OCI-LY1 (cell line): ENCODE results near the gene POLRMT.

Experiments used
- H2AFZ ChIP-seq: fragments of 200-600 bp; sonication (generic), shearing (Covaris generic); 2 replicates; pipeline ENCODE4 v1.6.0; 2014; ENCODE audit warnings: antibody characterized with exemption, mild to moderate bottlenecking, low read length
- H3F3A ChIP-seq: fragments of 200-600 bp; sonication (generic), shearing (Covaris generic); 2 replicates; pipeline ENCODE4 v1.6.0; 2014; ENCODE audit warnings: mild to moderate bottlenecking, antibody characterized with exemption, low read length, moderate library complexity; ENCODE audit not compliant: insufficient read depth
- H3K27ac ChIP-seq: fragments of 200-600 bp; sonication (generic); 2 replicates; pipeline ENCODE4 v1.5.1; 2014; ENCODE audit warnings: low read length, mixed run types, mild to moderate bottlenecking, low read depth; ENCODE audit not compliant: poor library complexity, severe bottlenecking
- H3K27me3 ChIP-seq: fragments of 200-600 bp; sonication (generic); 2 replicates; pipeline ENCODE4 v1.6.0; 2014; ENCODE audit warnings: antibody characterized with exemption, mild to moderate bottlenecking, low read length, moderate library complexity; ENCODE audit not compliant: insufficient read depth
- H3K36me3 ChIP-seq: fragments of 200-600 bp; sonication (generic); 2 replicates; pipeline ENCODE4 v1.6.1; 2014; ENCODE audit warnings: mild to moderate bottlenecking, antibody characterized with exemption, low read length, moderate library complexity, mixed read lengths; ENCODE audit not compliant: insufficient read depth
- H3K4me1 ChIP-seq: fragments of 200-600 bp; sonication (generic); 2 replicates; pipeline ENCODE4 v1.5.1; 2014; ENCODE audit warnings: mild to moderate bottlenecking, low read length, moderate library complexity; ENCODE audit not compliant: insufficient read depth, severe bottlenecking
- H3K4me2 ChIP-seq: fragments of 200-600 bp; sonication (generic), shearing (Covaris generic); 2 replicates; pipeline ENCODE4 v1.6.1; 2014; ENCODE audit warnings: low read length
- H3K4me3 ChIP-seq: fragments of 200-600 bp; sonication (generic); 2 replicates; pipeline ENCODE4 v1.5.1; 2014; ENCODE audit warnings: low read length, low read depth, mild to moderate bottlenecking, mixed read lengths; ENCODE audit not compliant: poor library complexity, severe bottlenecking
- H3K79me2 ChIP-seq: fragments of 200-600 bp; shearing (Covaris generic); 2 replicates; pipeline ENCODE4 v1.6.1; 2016; ENCODE audit warnings: mixed run types, low read length, mixed read lengths; ENCODE audit not compliant: insufficient read depth
- H3K9ac ChIP-seq: fragments of 200-600 bp; sonication (generic), shearing (Covaris generic); 2 replicates; pipeline ENCODE4 v1.6.1; 2014; ENCODE audit warnings: mild to moderate bottlenecking, low read length, mixed read lengths
- H3K9me2 ChIP-seq: fragments of 200-600 bp; sonication (generic), shearing (Covaris generic); 2 replicates; pipeline ENCODE4 v1.6.1; 2014; ENCODE audit warnings: low read depth, mild to moderate bottlenecking, low read length, mixed read lengths
- H3K9me3 ChIP-seq: fragments of 200-600 bp; shearing (Covaris generic); 2 replicates; pipeline ENCODE4 v1.6.1; 2014; ENCODE audit warnings: low read length, mixed read lengths
- H4K20me1 ChIP-seq: fragments of 200-600 bp; sonication (generic), shearing (Covaris generic); 2 replicates; pipeline ENCODE4 v1.6.0; 2016; ENCODE audit warnings: mild to moderate bottlenecking, low read length; ENCODE audit not compliant: insufficient read depth
- EZH2 ChIP-seq: fragments of 200-600 bp; sonication (generic), shearing (Covaris generic); IDR thresholded peaks from 2 replicates; pipeline ENCODE4 v1.8.0; 2017; ENCODE audit warnings: borderline replicate concordance, mixed run types, mild to moderate bottlenecking, antibody characterized with exemption, low read length, moderate library complexity, mixed read lengths
- TF ChIP-seq, protein P1 (sequence below): fragments of 200-600 bp; sonication (generic), shearing (Covaris generic); IDR thresholded peaks from 2 replicates; pipeline ENCODE4 v1.5.1; 2017; ENCODE audit warnings: mild to moderate bottlenecking, antibody characterized with exemption, low read length, moderate library complexity, mixed read lengths

POLRMT gene

GRCh38 chr19:677601-678436, 44.5 kb upstream of the POLRMT start:
- Histone ChIP-seq H3K79me2 (no peaks in the 10 kb centered on the region), H3K9ac (no peak overlapping the region), H3F3A (no peaks in the 10 kb centered on the region), H2AFZ (no peak overlapping the region), H3K9me2 (no peaks in the 10 kb centered on the region), H3K4me1 (peaks cover 6% of the 10 kb centered on the region), H3K27me3 (peaks cover 4% of the 10 kb centered on the region; the same call in 1 of the 2 replicates), H3K27ac (no peak overlapping the region), H3K9me3 (no peaks in the 10 kb centered on the region), H4K20me1 (no peaks in the 10 kb centered on the region), H3K36me3 (no peaks in the 10 kb centered on the region), H3K4me3 (no peak overlapping the region), H3K4me2 (no peak overlapping the region)
- TF ChIP-seq, protein P1, sequence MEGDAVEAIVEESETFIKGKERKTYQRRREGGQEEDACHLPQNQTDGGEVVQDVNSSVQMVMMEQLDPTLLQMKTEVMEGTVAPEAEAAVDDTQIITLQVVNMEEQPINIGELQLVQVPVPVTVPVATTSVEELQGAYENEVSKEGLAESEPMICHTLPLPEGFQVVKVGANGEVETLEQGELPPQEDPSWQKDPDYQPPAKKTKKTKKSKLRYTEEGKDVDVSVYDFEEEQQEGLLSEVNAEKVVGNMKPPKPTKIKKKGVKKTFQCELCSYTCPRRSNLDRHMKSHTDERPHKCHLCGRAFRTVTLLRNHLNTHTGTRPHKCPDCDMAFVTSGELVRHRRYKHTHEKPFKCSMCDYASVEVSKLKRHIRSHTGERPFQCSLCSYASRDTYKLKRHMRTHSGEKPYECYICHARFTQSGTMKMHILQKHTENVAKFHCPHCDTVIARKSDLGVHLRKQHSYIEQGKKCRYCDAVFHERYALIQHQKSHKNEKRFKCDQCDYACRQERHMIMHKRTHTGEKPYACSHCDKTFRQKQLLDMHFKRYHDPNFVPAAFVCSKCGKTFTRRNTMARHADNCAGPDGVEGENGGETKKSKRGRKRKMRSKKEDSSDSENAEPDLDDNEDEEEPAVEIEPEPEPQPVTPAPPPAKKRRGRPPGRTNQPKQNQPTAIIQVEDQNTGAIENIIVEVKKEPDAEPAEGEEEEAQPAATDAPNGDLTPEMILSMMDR: no peak
- TF ChIP-seq EZH2: no peak

GRCh38 chr19:677201-677600, 43.9 kb upstream of the POLRMT start:
- Histone ChIP-seq H4K20me1 (no peaks in the 10 kb centered on the region), H3K27ac (no peak overlapping the region), H3K4me2 (no peak overlapping the region), H3K4me3 (no peak overlapping the region), H3K9me3 (no peaks in the 10 kb centered on the region), H3K79me2 (no peaks in the 10 kb centered on the region), H2AFZ (no peak overlapping the region), H3K27me3 (peaks cover 4% of the 10 kb centered on the region; the same call in 1 of the 2 replicates), H3K4me1 (peaks cover 6% of the 10 kb centered on the region), H3K9me2 (no peaks in the 10 kb centered on the region), H3K9ac (no peak overlapping the region), H3K36me3 (no peaks in the 10 kb centered on the region), H3F3A (no peaks in the 10 kb centered on the region)
- TF ChIP-seq, protein P1: no peak
- no peak for TF ChIP-seq EZH2

- H3K4me3 ChIP-seq: no peak within 1 kb of the TSS
- no peaks in the 10 kb centered on the region for H3K9me2 ChIP-seq
- H3K79me2 ChIP-seq: no peaks in the 10 kb centered on the region
- no peaks in the 10 kb centered on the region for H4K20me1 ChIP-seq
- H3K9me3 ChIP-seq: no peaks in the 10 kb centered on the region
- no peak within 1 kb of the TSS for H3K9ac ChIP-seq
- H3K27ac ChIP-seq: no peak within 1 kb of the TSS
- no peaks in the 10 kb centered on the region for H3K36me3 ChIP-seq
- H3F3A ChIP-seq: no peaks in the 10 kb centered on the region
- no peak within 1 kb of the TSS for H3K4me2 ChIP-seq
- H3K27me3 ChIP-seq: peaks cover 7% of the 10 kb centered on the region; the same call in 1 of the 2 replicates
- TF ChIP-seq, protein P1: no peak
- no peak for TF ChIP-seq EZH2
- no peak within 1 kb of the TSS for H2AFZ ChIP-seq
- H3K4me1 ChIP-seq: peaks cover 6% of the 10 kb centered on the region
Observed at GRCh38 chr19:676339-677105, 43.2 kb upstream of the POLRMT start, which contains the start of gene FSTL3. TSS of gene FSTL3 (plus strand) at chr19:676392. CDS start at chr19:676424, 32 bp downstream.
